Measurements from ENCODE around the gene RNF208. TPM values are rescaled to one million over a fixed set of nuclear protein-coding genes. Genes with fewer than 3 reads are reported as not detected.

Gene RNF208
- total RNA-seq, 4 donors from 2014 or later: 2.3 to 26.5 (median 7.5) TPM; not detected in 1

DNA sequence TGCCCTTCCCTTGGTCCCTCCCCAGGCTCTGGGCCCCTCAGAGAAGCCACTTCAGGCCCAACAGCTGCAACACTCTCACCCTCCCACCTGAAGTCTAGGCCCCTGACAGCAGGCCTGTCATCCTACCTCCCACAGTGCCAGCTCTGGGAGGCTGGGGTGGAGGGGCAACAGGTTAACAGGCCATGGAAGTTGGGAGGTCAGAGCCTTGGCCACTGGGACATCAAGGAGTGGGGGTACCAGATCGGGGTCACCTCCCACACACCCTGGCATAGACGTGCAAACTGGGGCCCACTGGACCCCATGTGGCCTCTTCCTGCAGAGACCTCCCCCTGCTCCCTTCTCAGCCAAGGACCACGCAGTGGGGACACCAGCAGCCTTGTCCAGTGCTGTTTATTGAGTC lies 30.8 kb downstream of the RNF208 start:
- Histone ChIP-seq H3K36me3 (no peaks in the 10 kb centered on the region), H3K9me3 (no peaks in the 10 kb centered on the region), H3K4me1 (peaks cover 31 to 63% (median 55%) of the 10 kb centered on the region in 4 donors), H3K27ac (peak overlapping the region in 1 of 4 donors; percentile 94), H3K4me3 (no peak overlapping the region), H3K27me3 (no peaks in the 10 kb centered on the region)
- in situ Hi-C loops (cut with MboI; ENCODE audit: low pct_ligation_motif_present in 1 of 4, low pct_unique_long_range_greater_than_20kb in 1 of 4, low sequenced_read_pairs in 3 of 4): no loop called here
- 52% methylated on average over 2 of the region's 3 CpGs; no CpG with 5 or more reads in 1 of the 2 donors for WGBS, 2 donors (ENCODE audit: low coverage in 1 of 2)
- intact Hi-C loops (cut with DNase I; ENCODE audit: low total_unique reads): no loop called here
- TF ChIP-seq EP300 (IDR thresholded peaks at IDR 0.05; ENCODE audit: low read depth): no peak
- TF ChIP-seq, protein P1, sequence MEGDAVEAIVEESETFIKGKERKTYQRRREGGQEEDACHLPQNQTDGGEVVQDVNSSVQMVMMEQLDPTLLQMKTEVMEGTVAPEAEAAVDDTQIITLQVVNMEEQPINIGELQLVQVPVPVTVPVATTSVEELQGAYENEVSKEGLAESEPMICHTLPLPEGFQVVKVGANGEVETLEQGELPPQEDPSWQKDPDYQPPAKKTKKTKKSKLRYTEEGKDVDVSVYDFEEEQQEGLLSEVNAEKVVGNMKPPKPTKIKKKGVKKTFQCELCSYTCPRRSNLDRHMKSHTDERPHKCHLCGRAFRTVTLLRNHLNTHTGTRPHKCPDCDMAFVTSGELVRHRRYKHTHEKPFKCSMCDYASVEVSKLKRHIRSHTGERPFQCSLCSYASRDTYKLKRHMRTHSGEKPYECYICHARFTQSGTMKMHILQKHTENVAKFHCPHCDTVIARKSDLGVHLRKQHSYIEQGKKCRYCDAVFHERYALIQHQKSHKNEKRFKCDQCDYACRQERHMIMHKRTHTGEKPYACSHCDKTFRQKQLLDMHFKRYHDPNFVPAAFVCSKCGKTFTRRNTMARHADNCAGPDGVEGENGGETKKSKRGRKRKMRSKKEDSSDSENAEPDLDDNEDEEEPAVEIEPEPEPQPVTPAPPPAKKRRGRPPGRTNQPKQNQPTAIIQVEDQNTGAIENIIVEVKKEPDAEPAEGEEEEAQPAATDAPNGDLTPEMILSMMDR (IDR thresholded peaks at IDR 0.05): no peak
- no peak for TF ChIP-seq POLR2AphosphoS5 (IDR thresholded peaks at IDR 0.05)
- no peak for TF ChIP-seq POLR2A (IDR thresholded peaks at IDR 0.05)
- DNase-seq: no peak

DNA sequence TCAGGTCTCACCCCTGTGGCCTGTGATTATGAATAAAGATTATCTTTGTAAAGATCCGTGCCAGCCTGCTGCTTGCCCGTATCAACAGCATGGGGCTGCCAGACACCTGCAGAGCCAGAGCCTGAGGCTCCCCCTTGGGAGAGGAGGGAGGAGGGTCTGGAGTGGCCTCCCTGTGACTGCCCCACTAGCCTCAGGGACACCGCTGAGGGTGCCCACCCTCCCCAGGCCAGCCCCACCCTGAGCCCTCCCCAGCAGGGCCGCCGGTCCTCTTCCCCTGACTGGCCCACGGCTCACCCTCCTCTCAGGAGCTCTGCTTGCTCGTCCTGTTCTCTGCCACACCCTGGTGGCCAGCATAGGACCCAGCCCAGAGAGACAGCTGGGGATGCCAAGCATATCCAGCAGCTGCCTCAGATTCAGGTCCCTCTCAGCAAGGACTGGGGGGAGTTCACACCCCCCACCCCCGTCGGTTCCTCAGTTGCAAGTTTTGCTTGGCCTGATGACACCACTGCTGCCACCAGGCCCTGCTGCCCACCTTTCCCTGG lies 31.7 kb downstream of the RNF208 start:
- intact Hi-C loops (cut with DNase I; ENCODE audit: low total_unique reads): no loop called here
- no peak for DNase-seq

DNA sequence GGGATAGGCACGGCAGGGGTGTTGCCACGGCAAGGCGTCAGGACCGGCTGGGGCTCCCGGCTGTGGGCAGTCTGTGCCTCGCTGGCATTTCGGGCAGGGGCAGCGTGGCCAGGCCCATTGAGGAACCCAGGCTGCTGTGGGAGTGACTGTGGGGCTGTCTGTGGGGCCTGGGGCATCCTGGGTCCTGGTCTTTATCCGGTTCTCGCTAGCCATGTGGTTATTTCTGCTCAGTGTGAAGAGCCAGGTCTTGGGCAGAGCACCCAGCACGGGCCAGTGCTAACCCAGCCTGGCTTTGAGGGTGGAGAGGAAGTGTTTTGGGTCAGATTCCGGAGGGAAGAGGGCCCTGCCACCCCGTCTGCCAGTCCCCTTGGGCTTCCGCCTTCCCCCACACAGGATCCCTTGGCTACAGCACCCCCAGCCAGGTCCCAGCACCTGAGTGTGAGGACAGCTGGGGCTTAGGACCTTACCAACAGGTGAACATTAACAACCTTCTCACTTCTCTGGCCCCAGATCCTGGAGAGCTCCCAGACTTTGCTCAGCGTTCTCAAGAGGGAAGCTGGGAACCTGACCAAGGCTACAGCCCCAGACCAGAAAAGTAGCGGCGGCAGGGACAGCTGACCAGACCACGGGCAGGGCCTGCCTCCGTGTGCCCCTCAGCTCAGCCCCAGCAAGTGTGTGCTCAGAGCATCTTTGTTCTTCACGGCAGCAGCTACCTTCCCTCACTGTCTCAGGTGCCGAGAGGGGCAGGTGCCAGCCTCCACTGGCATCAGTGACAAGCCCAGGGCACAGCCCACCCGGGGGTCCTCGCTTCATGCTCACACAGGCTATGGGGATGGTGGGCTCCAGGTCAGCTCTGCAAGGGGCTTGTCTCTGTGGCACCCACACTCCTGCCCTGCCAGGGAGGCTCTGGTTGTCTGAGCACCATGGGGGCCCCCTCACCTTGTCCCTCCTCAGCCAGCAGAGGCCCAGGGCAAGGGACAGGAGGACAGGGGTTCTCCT lies 32.4 kb downstream of the RNF208 start:
- peaks cover 36 to 52% (median 45%) of the 10 kb centered on the region in 4 donors for H3K4me1 ChIP-seq
- peak overlapping the region; percentile 94 to 99 (median 97) for H3K27ac ChIP-seq
- no peak for DNase-seq
- H3K27me3 ChIP-seq: no peaks in the 10 kb centered on the region
- H3K4me3 ChIP-seq: peak overlapping the region; percentile 31 to 98 (median 78)
- WGBS, 2 donors (ENCODE audit: low coverage in 1 of 2): 18% methylated on average over 21 of the region's 23 CpGs; no CpG with 5 or more reads in 1 of the 2 donors
- in situ Hi-C loops (cut with MboI; ENCODE audit: low pct_ligation_motif_present in 1 of 4, low pct_unique_long_range_greater_than_20kb in 1 of 4, low sequenced_read_pairs in 3 of 4): no loop called here
- no peak for TF ChIP-seq POLR2AphosphoS5 (IDR thresholded peaks at IDR 0.05)
- TF ChIP-seq, protein P1 (IDR thresholded peaks at IDR 0.05): no peak
- no peak for TF ChIP-seq EP300 (IDR thresholded peaks at IDR 0.05; ENCODE audit: low read depth)
- TF ChIP-seq POLR2A (IDR thresholded peaks at IDR 0.05): no peak
- H3K36me3 ChIP-seq: no peaks in the 10 kb centered on the region
- intact Hi-C loops (cut with DNase I; ENCODE audit: low total_unique reads): no loop called here
- no peaks in the 10 kb centered on the region for H3K9me3 ChIP-seq

More for the DNA sequence above, 31.7 kb downstream of the RNF208 start:
- no peaks in the 10 kb centered on the region for H3K27me3 ChIP-seq
- no peaks in the 10 kb centered on the region for H3K9me3 ChIP-seq
- peak overlapping the region; percentile 94 to 99 (median 97) for H3K27ac ChIP-seq
- 74% methylated on average over 9 of the region's 9 CpGs; no CpG with 5 or more reads in 1 of the 2 donors for WGBS, 2 donors (ENCODE audit: low coverage in 1 of 2)
- H3K4me3 ChIP-seq: peak overlapping the region in 1 of 4 donors; percentile 98
- H3K36me3 ChIP-seq: no peaks in the 10 kb centered on the region
- in situ Hi-C loops (cut with MboI; ENCODE audit: low pct_ligation_motif_present in 1 of 4, low pct_unique_long_range_greater_than_20kb in 1 of 4, low sequenced_read_pairs in 3 of 4): no loop called here
- TF ChIP-seq, protein P1 (IDR thresholded peaks at IDR 0.05): no peak
- peak in 1 of 3 donors; percentile 11 for TF ChIP-seq POLR2AphosphoS5 (IDR thresholded peaks at IDR 0.05)
- H3K4me1 ChIP-seq: peaks cover 36 to 60% (median 52%) of the 10 kb centered on the region in 4 donors
